Thyroid gland (tissue), 4 donors: ENCODE measurements around the gene PIGU.

Experiments used
- CTCF ChIP-seq, 6 experiments: fragments of 200-600 bp in 3 of 6; fragments of 450-650 bp in 3 of 6; sonication (generic) in 3 of 6; IDR thresholded peaks; one replicate each; pipeline ENCODE4 v1.5.1; 2016 to 2019; ENCODE audit warnings: antibody characterized with exemption in 6 of 6, mild to moderate bottlenecking in 2 of 6, inconsistent platforms in 1 of 6, moderate library complexity in 1 of 6
- POLR2A ChIP-seq, 2 donors: fragments of 450-650 bp; IDR thresholded peaks; one replicate each; pipeline ENCODE4 v1.6.1; 2017; ENCODE audit warnings: antibody characterized with exemption in 2 of 2, mild to moderate bottlenecking in 2 of 2, moderate library complexity in 1 of 2

- TF ChIP-seq CTCF (IDR thresholded peaks at IDR 0.05) = no peak
- TF ChIP-seq POLR2A (IDR thresholded peaks at IDR 0.05) = no peak
Observed at GRCh38 chr20:34632870-34633452, 43.9 kb downstream of the PIGU start.
